NCI-H2196 (cell line): ENCODE data around the gene CSNK2A3.

Experiments
- DNase-seq: peaks from one replicate; lab custom pipeline; 2025; ENCODE audit not compliant: unreplicated experiment; lab: John Stamatoyannopoulos, UW

The CSNK2A3 gene

GRCh38 chr11:11338304-11338703 is 14.7 kb downstream of the CSNK2A3 start:
- no peak for DNase-seq

DNA sequence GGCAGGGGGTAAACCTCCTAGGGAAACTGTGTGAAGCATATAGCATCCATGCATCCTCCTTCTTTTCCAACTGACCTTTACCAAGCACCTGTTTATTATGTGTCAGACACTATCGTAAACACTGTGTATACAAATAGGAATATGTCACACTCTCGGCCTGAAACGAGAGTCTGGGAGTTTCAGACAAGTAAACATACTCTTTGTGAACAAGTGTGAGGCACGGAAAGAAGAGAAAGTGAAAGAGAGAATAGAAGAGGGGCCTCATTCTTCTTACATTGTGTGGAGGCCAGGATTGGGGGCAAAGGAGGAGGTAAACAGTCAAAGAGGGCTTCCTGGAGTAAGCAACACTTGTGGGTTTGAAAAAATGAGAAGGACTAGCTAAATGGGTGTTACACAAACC is 16.4 kb downstream of the CSNK2A3 start:
- DNase-seq = no peak

GRCh38 chr11:11335043-11335442 is 18.0 kb downstream of the CSNK2A3 start:
- DNase-seq = no peak

DNA sequence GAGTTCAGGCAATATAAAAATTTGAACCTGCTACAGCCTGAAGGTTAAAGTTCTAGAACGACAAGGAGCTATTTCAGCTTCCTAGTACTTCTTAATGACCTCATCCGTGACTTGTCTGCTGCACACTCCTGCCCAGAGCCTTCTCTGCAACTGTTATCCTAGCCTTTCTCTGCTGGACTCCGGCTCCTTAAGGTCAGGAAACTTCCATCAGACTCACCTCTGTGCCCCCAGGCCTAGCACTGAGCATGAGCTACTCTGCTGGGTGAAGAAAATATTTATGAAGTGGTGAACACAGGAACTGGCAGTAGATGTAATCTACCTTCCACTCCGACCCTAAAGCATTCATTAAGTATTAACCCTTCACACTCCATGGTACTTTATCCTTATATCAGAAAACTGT is 18.4 kb downstream of the CSNK2A3 start:
- DNase-seq = no peak

GRCh38 chr11:11332141-11332710 is 20.8 kb downstream of the CSNK2A3 start:
- no peak for DNase-seq

- no peak for DNase-seq
Measured at GRCh38 chr11:11329062-11329806, 23.8 kb downstream of the CSNK2A3 start.

DNA sequence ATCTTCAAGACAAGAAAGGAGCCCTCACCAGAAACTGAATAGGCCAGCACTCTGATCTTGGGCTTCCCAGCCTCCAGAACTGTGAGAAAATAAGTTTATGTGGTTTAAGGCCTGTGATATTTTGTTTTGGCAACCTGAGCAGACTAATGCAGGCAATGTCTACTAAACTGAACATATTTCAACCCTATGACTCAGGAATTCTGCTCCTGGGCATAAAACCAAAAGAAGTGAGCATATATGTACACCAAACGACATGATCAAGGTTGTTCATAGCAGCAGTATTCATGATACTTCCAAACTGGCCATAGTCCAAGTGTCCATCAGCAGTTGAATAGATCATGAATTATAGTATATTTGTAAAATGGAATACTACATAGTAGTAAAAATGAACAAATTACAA is 29.0 kb downstream of the CSNK2A3 start:
- no peak for DNase-seq

- DNase-seq = no peak
Measured at GRCh38 chr11:11322101-11322500, 30.9 kb downstream of the CSNK2A3 start.

DNA sequence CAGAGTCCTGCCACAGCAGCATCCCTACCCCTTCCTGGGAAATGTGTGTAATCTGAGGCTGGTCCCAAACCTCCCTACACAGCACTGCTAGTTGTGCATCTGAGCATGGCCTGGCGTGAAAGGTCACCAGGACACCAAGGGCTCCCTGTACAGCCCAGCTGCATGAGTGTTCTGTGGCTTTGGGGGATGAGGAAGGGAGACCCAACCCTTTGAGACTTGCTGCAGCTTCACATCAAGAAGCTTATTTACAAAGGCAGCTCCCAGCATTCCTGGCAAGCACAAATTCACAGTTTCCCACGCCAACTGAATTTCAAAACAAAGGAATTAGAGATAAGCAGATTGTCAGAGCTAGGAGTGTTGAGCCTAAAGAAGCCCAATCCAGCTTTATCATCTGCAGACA is 32.2 kb downstream of the CSNK2A3 start:
- DNase-seq = no peak

- no peak for DNase-seq
Measured at GRCh38 chr11:11318961-11319360, 34.1 kb downstream of the CSNK2A3 start.

- DNase-seq = no peak
Measured at GRCh38 chr11:11318461-11318860, 34.6 kb downstream of the CSNK2A3 start.

- no peak for DNase-seq
Measured at GRCh38 chr11:11316651-11317230, 36.3 kb downstream of the CSNK2A3 start.

GRCh38 chr11:11313902-11314692 is 39.0 kb downstream of the CSNK2A3 start:
- no peak for DNase-seq

GRCh38 chr11:11313426-11313825 is 39.6 kb downstream of the CSNK2A3 start:
- no peak for DNase-seq

- DNase-seq = no peak
Measured at GRCh38 chr11:11312738-11313137, 40.3 kb downstream of the CSNK2A3 start.

DNA sequence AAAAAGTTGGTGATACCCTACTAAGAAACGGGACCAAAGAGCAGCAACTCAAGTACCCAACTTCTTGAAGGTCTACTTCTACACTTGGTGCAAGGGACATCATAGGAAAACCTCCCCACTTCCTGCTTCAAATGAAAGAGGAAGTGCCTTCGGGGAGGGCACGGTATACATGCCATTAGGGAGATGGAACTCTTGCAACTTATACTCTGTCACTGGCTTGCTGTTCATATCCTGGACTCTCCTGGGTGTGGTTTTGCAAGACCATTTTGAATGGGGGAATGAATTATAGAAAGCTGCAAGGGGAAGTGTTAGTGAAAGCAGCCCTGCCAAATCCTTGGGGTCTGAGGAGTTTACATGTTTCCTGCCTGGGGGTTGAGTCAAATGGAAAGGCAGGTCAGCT is 41.9 kb downstream of the CSNK2A3 start:
- DNase-seq = no peak

DNA sequence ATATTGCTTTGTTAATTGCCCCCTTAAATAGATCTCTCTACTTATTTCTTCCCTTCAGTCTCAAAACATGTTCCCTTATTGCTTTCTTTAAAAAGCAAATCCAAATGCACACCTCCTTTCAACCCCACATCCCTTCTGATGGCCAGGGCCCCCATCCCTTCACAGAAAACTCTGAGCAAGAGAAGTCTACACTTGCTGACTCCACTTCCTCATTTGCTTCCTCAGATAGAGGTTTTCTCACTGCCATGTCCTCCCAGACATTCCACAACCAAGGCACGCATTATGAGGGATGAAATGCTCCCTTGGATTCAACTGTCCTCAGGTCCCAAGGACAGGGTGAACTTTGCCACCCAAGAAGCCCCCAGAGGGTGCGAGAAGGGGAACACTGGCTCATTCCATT is 43.1 kb downstream of the CSNK2A3 start:
- no peak for DNase-seq

GRCh38 chr11:11308249-11308648 is 44.8 kb downstream of the CSNK2A3 start:
- DNase-seq = no peak

DNA sequence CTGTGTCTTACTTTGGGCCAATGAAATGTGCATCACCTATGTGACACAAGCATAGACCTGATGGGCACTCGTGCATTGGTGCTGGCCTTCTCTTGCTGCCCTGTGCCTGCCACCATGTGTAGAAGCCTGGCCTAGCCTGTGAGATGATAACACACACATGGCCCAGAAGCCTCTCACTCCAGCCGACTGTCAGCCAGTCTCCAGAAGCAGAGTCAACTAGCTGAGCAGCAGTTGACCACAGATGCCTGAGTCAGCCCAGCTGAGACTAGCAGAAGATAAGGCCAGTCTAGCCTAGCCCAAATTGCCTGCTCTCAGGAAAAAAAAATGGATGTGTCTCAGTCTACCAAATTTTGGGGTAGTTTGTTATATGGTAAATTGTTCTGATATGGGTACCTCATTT is 46.2 kb downstream of the CSNK2A3 start:
- DNase-seq = no peak

- no peak for DNase-seq
Measured at GRCh38 chr11:11304550-11304949, 48.5 kb downstream of the CSNK2A3 start.

DNA sequence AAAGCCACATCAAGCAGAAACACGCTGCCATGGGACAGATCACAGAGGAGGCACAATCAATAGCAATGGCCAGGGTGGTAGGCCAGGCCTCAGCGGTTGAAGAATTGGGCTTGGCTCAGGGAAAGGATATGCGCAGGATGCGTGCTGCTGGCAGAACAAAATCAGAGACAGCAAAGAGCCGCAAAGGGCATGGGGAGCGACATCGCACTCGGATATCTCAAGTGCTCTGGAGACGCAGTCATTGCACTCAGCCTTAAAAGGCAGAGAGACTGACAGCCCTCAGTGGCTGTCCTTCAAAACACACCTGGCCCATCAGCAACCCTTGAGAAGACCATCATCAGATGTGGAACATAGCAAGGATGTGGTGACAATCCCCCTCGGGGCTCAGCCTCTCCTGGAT is 50.5 kb downstream of the CSNK2A3 start:
- no peak for DNase-seq
